Liver (tissue), 9 donors: ENCODE measurements around the gene CAMK2B. TPM values are rescaled to one million over a fixed set of nuclear protein-coding genes. Genes with fewer than 3 reads are reported as not detected.

ENCODE experiments used
- DNase-seq: peaks from one replicate; pipeline ENCODE4 v3.0.0-alpha.2; 2017; ENCODE audit warnings: low spot score
- H3K27ac ChIP-seq, 2 donors: one replicate each; pipeline ENCODE4 v1.7.0; 2013; ENCODE audit warnings: inconsistent platforms in 2 of 2, low read length in 2 of 2, control low read depth in 1 of 2, low read depth in 1 of 2, mild to moderate bottlenecking in 1 of 2
- H3K27me3 ChIP-seq, 4 donors: one replicate each; pipeline versions ENCODE4 v1.6.1 to v1.7.0; 2013; ENCODE audit warnings: low read length in 3 of 4, inconsistent platforms in 1 of 4, mild to moderate bottlenecking in 1 of 4, moderate library complexity in 1 of 4; ENCODE audit not compliant: control insufficient read depth in 4 of 4, insufficient read depth in 4 of 4
- H3K36me3 ChIP-seq, 4 donors: one replicate each; pipeline versions ENCODE4 v1.6.1 to v1.7.0; 2013; ENCODE audit warnings: low read length in 3 of 4, mild to moderate bottlenecking in 3 of 4, low read depth in 1 of 4, moderate library complexity in 1 of 4; ENCODE audit not compliant: control insufficient read depth in 4 of 4, insufficient read depth in 3 of 4
- H3K4me1 ChIP-seq, 4 donors: one replicate each; pipeline versions ENCODE4 v1.6.1 to v1.7.0; 2013; ENCODE audit warnings: low read length in 3 of 4, mild to moderate bottlenecking in 3 of 4, moderate library complexity in 1 of 4; ENCODE audit not compliant: control insufficient read depth in 4 of 4, insufficient read depth in 4 of 4
- H3K4me3 ChIP-seq, 3 donors: one replicate each; pipeline versions ENCODE4 v1.6.1 to v1.7.0; 2013; ENCODE audit warnings: low read length in 3 of 3, control low read depth in 1 of 3, low read depth in 1 of 3, mild to moderate bottlenecking in 1 of 3
- H3K9ac ChIP-seq, 2 donors: one replicate each; pipeline ENCODE4 v1.7.0; 2013; ENCODE audit warnings: low read length in 2 of 2, mild to moderate bottlenecking in 2 of 2, moderate library complexity in 2 of 2, control low read depth in 1 of 2, low read depth in 1 of 2
- H3K9me3 ChIP-seq, 4 donors: one replicate each; pipeline versions ENCODE4 v1.6.1 to v1.7.0; 2013; ENCODE audit warnings: low read length in 3 of 4; ENCODE audit not compliant: control insufficient read depth in 4 of 4
- ATF3 ChIP-seq: IDR thresholded peaks from 2 replicates; pipeline ENCODE4 v1.6.1; 2016; ENCODE audit warnings: antibody characterized with exemption
- CTCF ChIP-seq: fragments of 150-350 bp; IDR thresholded peaks from 2 replicates; pipeline ENCODE4 v1.5.1; 2017; ENCODE audit warnings: improper control_type of control experiment, low read depth, low read length; ENCODE audit not compliant: missing input control
- EGR1 ChIP-seq, 2 donors: IDR thresholded peaks; 2 replicates each; pipeline ENCODE4 v1.6.1; 2016 to 2018; ENCODE audit warnings: antibody characterized with exemption in 2 of 2, low read depth in 2 of 2
- FOXA1 ChIP-seq: IDR thresholded peaks from 2 replicates; pipeline ENCODE4 v1.6.1; 2016; ENCODE audit warnings: antibody characterized with exemption
- FOXA2 ChIP-seq: IDR thresholded peaks from 2 replicates; pipeline ENCODE4 v1.6.1; 2016; ENCODE audit warnings: antibody characterized with exemption
- GABPA ChIP-seq, 2 donors: IDR thresholded peaks in 1 of 2; conservative IDR thresholded peaks in 1 of 2; 2 replicates each; pipeline ENCODE4 v1.6.1; 2016; ENCODE audit warnings: antibody characterized with exemption in 2 of 2, mild to moderate bottlenecking in 1 of 2, moderate library complexity in 1 of 2
- HNF4G ChIP-seq: IDR thresholded peaks from 2 replicates; pipeline ENCODE4 v1.6.1; 2016; ENCODE audit warnings: antibody characterized with exemption
- JUND ChIP-seq, 2 donors: IDR thresholded peaks; 2 replicates each; pipeline ENCODE4 v1.6.1; 2016; ENCODE audit warnings: antibody characterized with exemption in 2 of 2
- MAX ChIP-seq: IDR thresholded peaks from 2 replicates; pipeline ENCODE4 v1.6.1; 2016; ENCODE audit warnings: antibody characterized with exemption
- NR2F2 ChIP-seq: IDR thresholded peaks from 2 replicates; pipeline ENCODE4 v1.6.1; 2016; ENCODE audit warnings: antibody characterized with exemption
- RAD21 ChIP-seq, 2 donors: IDR thresholded peaks; 2 replicates each; pipeline ENCODE4 v1.6.1; 2016; ENCODE audit warnings: antibody characterized with exemption in 2 of 2, mild to moderate bottlenecking in 2 of 2
- REST ChIP-seq: IDR thresholded peaks from 2 replicates; pipeline ENCODE4 v1.6.1; 2016; ENCODE audit warnings: antibody characterized with exemption, mild to moderate bottlenecking
- RXRA ChIP-seq, 2 donors: IDR thresholded peaks; 2 replicates each; pipeline ENCODE4 v1.6.1; 2017 to 2018; ENCODE audit warnings: antibody characterized with exemption in 2 of 2, mild to moderate bottlenecking in 1 of 2
- SP1 ChIP-seq: IDR thresholded peaks from 2 replicates; pipeline ENCODE4 v1.6.1; 2018; ENCODE audit warnings: antibody characterized with exemption, mild to moderate bottlenecking
- TAF1 ChIP-seq: conservative IDR thresholded peaks from 2 replicates; pipeline ENCODE4 v1.6.1; 2016; ENCODE audit warnings: antibody characterized with exemption, mild to moderate bottlenecking
- YY1 ChIP-seq: IDR thresholded peaks from 2 replicates; pipeline ENCODE4 v1.6.1; 2016; ENCODE audit warnings: antibody characterized with exemption, mild to moderate bottlenecking
- ZBTB33 ChIP-seq: IDR thresholded peaks from 2 replicates; pipeline ENCODE4 v1.6.1; 2016; ENCODE audit warnings: antibody characterized with exemption
- WGBS: extraction: QIAGEN DNeasy Blood & Tissue Kit; methylation state at CpG from one replicate; pipeline ENCODE4 v1.1.7; 2013; 5-methylcytosine and 5-hydroxymethylcytosine counted together
- polyA plus RNA-seq, 2 donors: library from polyadenylated mRNA; stranded (reverse) in 1 of 2; unstranded in 1 of 2; fragments of 200-250 nt in 1 of 2; fragments of >200 nt in 1 of 2; fragmentation: Nextera tagmentation in 1 of 2; extraction: Ambion mirVana in 1 of 2; gene quantifications; one replicate each; pipeline versions ENCODE4 v1.2.1 to v1.2.3, GENCODE V29; 2013 to 2015
- total RNA-seq, 2 donors: library from RNA; depleted of rRNA; stranded (reverse); fragments of >200 nt; gene quantifications; one replicate each; pipeline ENCODE4 v1.2.3, GENCODE V29; 2014
- donor health status: healthy.
- donor health status: healthy.
- donor health status: healthy.
- donor health status: healthy.
- donor health status: healthy.

CAMK2B gene
- total and polyA plus RNA-seq, 4 donors = 2.1 to 3.3 (median 2.2) TPM; not detected in 1

- H3K4me3 ChIP-seq = no peak overlapping the region
- H3K27ac ChIP-seq = no peak overlapping the region
- no peaks in the 10 kb centered on the region for H3K27me3 ChIP-seq
- TF ChIP-seq RXRA (IDR thresholded peaks at IDR 0.05) = no peak
- TF ChIP-seq NR2F2 = no peak
- no peak for TF ChIP-seq JUND (IDR thresholded peaks at IDR 0.05)
- TF ChIP-seq ZBTB33 = no peak
- TF ChIP-seq FOXA2 = no peak
- TF ChIP-seq HNF4G = no peak
- no peak for TF ChIP-seq RAD21 (IDR thresholded peaks at IDR 0.05)
- no peak for TF ChIP-seq MAX
- TF ChIP-seq FOXA1 = no peak
- TF ChIP-seq TAF1 = no peak
- no peak for TF ChIP-seq GABPA (IDR thresholded peaks at IDR 0.05 in 1 of 2, conservative IDR thresholded peaks at IDR 0.05 in 1 of 2)
- no peak for TF ChIP-seq CTCF
- no peak for TF ChIP-seq ATF3
- TF ChIP-seq SP1 = no peak
- TF ChIP-seq YY1 = no peak
- TF ChIP-seq REST = no peak
- no peak for TF ChIP-seq EGR1 (IDR thresholded peaks at IDR 0.05; ENCODE audit: low read depth in 2 of 2)
- WGBS = 55% methylated on average over 2 of the region's 2 CpGs
- no peak overlapping the region for H3K9ac ChIP-seq
- DNase-seq = no peak
- H3K9me3 ChIP-seq = peaks cover 0 to 2% (median 0%) of the 10 kb centered on the region in 4 donors
- H3K36me3 ChIP-seq = no peaks in the 10 kb centered on the region
- H3K4me1 ChIP-seq = no peaks in the 10 kb centered on the region
Observed at GRCh38 chr7:44353668-44354067, 28.3 kb upstream of the CAMK2B start.
